GM19193 (cell line): ENCODE results near the gene TGFB1I1.

ENCODE experiments used
- POLR2A ChIP-seq: IDR thresholded peaks from 4 replicates; pipeline ENCODE4 v1.6.1; 2011; ENCODE audit not compliant: insufficient read depth, insufficient read length; ENCODE audit errors: extremely low read depth

Gene TGFB1I1

GRCh38 chr16:31440516-31441184 lies 31.3 kb upstream of the TGFB1I1 start:
- TF ChIP-seq POLR2A, result no peak

- TF ChIP-seq POLR2A, result no peak
Observed at GRCh38 chr16:31441956-31442355, 30.0 kb upstream of the TGFB1I1 start.

- TF ChIP-seq POLR2A, result no peak
Observed at GRCh38 chr16:31451201-31451600, 20.8 kb upstream of the TGFB1I1 start.

- no peak for TF ChIP-seq POLR2A
Observed at GRCh38 chr16:31451681-31452351, 20.1 kb upstream of the TGFB1I1 start.

GRCh38 chr16:31452631-31453106 lies 19.3 kb upstream of the TGFB1I1 start:
- TF ChIP-seq POLR2A, result no peak

- TF ChIP-seq POLR2A, result no peak
Observed at GRCh38 chr16:31453255-31454204, 18.4 kb upstream of the TGFB1I1 start.

- peak; percentile 23 for TF ChIP-seq POLR2A
Observed at GRCh38 chr16:31455601-31456314, 16.2 kb upstream of the TGFB1I1 start.

GRCh38 chr16:31456988-31457360 lies 15.0 kb upstream of the TGFB1I1 start:
- no peak for TF ChIP-seq POLR2A

GRCh38 chr16:31458073-31458843 lies 13.7 kb upstream of the TGFB1I1 start:
- no peak for TF ChIP-seq POLR2A

GRCh38 chr16:31458844-31459686 lies 12.9 kb upstream of the TGFB1I1 start, which contains the start of gene ARMC5:
ARMC5 (plus strand) TSS chr16:31459501; CDS start chr16:31459525, 24 bp downstream.
- peak; percentile 92 for TF ChIP-seq POLR2A

- no peak for TF ChIP-seq POLR2A
Observed at GRCh38 chr16:31459687-31460581, 12.0 kb upstream of the TGFB1I1 start.

GRCh38 chr16:31460582-31461002 lies 11.4 kb upstream of the TGFB1I1 start:
- no peak for TF ChIP-seq POLR2A
